ENCODE measurements around the gene PLXDC2. TPM values are rescaled to one million over a fixed set of nuclear protein-coding genes. Genes with fewer than 3 reads are reported as not detected.
"Not testable (repeated sequence)": the region's sequence is repeated elsewhere in the genome, so short reads cannot be mapped to it uniquely, and the experiment has no call there.

PLXDC2 gene
- total RNA-seq, 1 experiment from 2014 or later: not detected

DNA sequence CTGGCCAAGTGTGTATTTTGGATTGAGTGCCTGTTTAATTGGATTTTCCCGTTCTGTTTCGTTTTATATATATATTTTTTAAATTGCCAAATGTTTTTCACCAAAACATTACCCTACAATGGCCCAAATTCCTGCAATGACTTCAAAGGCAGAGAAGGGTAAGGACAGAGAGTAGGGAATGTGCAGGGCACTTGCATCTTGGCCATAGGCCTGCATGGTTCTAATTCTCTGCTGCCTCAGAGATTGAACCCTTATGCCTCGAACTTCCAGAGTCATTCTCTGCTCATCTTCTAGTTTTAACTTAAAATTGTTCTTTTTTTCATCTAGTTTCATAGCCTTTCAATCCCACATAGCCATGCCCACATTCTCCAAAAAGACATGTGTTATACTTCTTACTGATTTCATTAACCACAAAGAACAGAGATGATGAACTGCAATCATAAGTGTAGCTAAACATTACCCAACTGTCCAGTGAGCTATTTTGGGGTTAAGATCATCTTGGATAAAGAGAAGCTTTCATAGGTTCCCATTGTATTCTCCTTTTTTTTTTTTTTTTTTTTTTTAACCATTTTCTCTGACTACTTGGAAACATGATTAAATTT lies 177.6 kb downstream of the PLXDC2 start:
- Histone ChIP-seq H3K4me1 (ENCODE audit: insufficient read depth, low read length) (no peaks in the 10 kb centered on the region), H3K79me2 (ENCODE audit: low read length) (no peaks in the 10 kb centered on the region), H3K9me3 (ENCODE audit: low read length) (no peaks in the 10 kb centered on the region), H3K36me3 (ENCODE audit: low read depth, low read length) (no peaks in the 10 kb centered on the region), H3K27me3 (ENCODE audit: low read length) (no peaks in the 10 kb centered on the region), H4K20me1 (ENCODE audit: low read length) (no peaks in the 10 kb centered on the region), H3F3A (ENCODE audit: low read length, unreplicated experiment) (no peaks in the 10 kb centered on the region), H2AFZ (ENCODE audit: low read length) (no peak overlapping the region), H3K4me2 (ENCODE audit: low read length) (no peak overlapping the region), H3K9ac (ENCODE audit: low read length) (no peak overlapping the region), H3K27ac (ENCODE audit: low read length) (no peak overlapping the region), H3K4me3 (ENCODE audit: low read length) (no peak overlapping the region), H3K9me2 (replicated peaks; ENCODE audit: low read length) (no peaks in the 10 kb centered on the region)
- intact Hi-C loops (cut with micrococcal nuclease): no loop called here
- BruUV-seq (replicated peaks): no TSS peak
- DNase-seq (no peak), ATAC-seq (no peak)
- POLR2A ChIA-PET (ENCODE audit: unreplicated experiment): no interaction called here
- TF ChIP-seq EZH2 (IDR thresholded peaks at IDR 0.05; ENCODE audit: low read length, unreplicated experiment) (no peak), EZH2phosphoT487 (IDR thresholded peaks at IDR 0.05; ENCODE audit: borderline replicate concordance, low read length) (no peak)
- TF ChIP-seq, protein P1, sequence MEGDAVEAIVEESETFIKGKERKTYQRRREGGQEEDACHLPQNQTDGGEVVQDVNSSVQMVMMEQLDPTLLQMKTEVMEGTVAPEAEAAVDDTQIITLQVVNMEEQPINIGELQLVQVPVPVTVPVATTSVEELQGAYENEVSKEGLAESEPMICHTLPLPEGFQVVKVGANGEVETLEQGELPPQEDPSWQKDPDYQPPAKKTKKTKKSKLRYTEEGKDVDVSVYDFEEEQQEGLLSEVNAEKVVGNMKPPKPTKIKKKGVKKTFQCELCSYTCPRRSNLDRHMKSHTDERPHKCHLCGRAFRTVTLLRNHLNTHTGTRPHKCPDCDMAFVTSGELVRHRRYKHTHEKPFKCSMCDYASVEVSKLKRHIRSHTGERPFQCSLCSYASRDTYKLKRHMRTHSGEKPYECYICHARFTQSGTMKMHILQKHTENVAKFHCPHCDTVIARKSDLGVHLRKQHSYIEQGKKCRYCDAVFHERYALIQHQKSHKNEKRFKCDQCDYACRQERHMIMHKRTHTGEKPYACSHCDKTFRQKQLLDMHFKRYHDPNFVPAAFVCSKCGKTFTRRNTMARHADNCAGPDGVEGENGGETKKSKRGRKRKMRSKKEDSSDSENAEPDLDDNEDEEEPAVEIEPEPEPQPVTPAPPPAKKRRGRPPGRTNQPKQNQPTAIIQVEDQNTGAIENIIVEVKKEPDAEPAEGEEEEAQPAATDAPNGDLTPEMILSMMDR (conservative IDR thresholded peaks at IDR 0.05; ENCODE audit: low read depth, low read length): no peak
- CTCF ChIA-PET: no interaction called here

DNA sequence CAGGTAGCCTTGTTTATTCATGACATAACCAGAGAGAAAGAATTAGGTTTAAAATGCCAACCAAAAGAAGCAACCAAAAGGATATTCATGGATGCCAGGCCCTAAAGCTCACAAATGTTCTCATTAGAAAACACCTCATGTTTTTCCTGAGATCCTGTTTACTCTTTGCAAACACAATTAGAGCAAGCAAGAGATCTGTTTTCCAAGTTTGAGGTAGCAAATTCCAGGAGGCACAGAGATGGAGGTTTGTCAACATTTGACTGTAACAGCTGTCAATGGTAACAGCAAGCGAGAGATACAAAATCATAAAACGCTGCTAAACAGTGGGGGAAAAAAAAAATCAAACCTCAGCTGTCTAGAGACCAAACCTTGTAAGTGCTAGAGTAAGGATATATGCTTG lies 182.2 kb downstream of the PLXDC2 start:
- Histone ChIP-seq H3K9me2 (replicated peaks; ENCODE audit: low read length) (no peaks in the 10 kb centered on the region), H3K9ac (ENCODE audit: low read length) (no peak overlapping the region), H3K36me3 (ENCODE audit: low read depth, low read length) (no peaks in the 10 kb centered on the region), H4K20me1 (ENCODE audit: low read length) (no peaks in the 10 kb centered on the region), H3K4me3 (ENCODE audit: low read length) (no peak overlapping the region), H3F3A (ENCODE audit: low read length, unreplicated experiment) (no peaks in the 10 kb centered on the region), H3K79me2 (ENCODE audit: low read length) (no peaks in the 10 kb centered on the region), H2AFZ (ENCODE audit: low read length) (no peak overlapping the region), H3K27ac (ENCODE audit: low read length) (no peak overlapping the region), H3K4me2 (ENCODE audit: low read length) (no peak overlapping the region), H3K9me3 (ENCODE audit: low read length) (no peaks in the 10 kb centered on the region), H3K27me3 (ENCODE audit: low read length) (no peaks in the 10 kb centered on the region), H3K4me1 (ENCODE audit: insufficient read depth, low read length) (no peaks in the 10 kb centered on the region)
- no TSS peak for BruUV-seq (replicated peaks)
- TF ChIP-seq, protein P1 (conservative IDR thresholded peaks at IDR 0.05; ENCODE audit: low read depth, low read length): no peak
- TF ChIP-seq EZH2 (IDR thresholded peaks at IDR 0.05; ENCODE audit: low read length, unreplicated experiment): no peak
- TF ChIP-seq EZH2phosphoT487 (IDR thresholded peaks at IDR 0.05; ENCODE audit: borderline replicate concordance, low read length): no peak
- CTCF ChIA-PET: no interaction called here
- intact Hi-C loops (cut with micrococcal nuclease): no loop called here
- no peak for DNase-seq
- POLR2A ChIA-PET (ENCODE audit: unreplicated experiment): no interaction called here
- no peak for ATAC-seq

DNA sequence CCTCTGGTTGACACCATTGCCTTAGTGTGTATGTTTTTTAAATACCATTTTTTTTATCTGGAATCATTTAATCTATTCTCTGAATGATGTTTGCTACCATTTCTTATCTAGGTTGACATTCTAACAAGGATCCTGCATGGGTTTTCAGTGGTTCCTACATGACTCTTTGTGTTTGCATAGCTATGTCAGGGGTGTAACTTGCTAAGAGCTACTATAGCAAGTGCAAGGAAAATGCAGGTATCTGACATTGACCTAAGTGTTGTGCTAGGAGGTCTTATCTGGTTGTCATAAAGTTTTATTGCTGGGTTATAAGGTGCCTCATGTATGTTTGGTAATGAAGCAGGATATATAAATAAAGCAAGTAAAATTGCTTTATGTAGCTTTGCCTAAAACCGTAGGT lies 183.2 kb downstream of the PLXDC2 start:
- H3K4me3 ChIP-seq (ENCODE audit: low read length): no peak overlapping the region
- no peaks in the 10 kb centered on the region for H3F3A ChIP-seq (ENCODE audit: low read length, unreplicated experiment)
- ATAC-seq: no peak
- no TSS peak for BruUV-seq (replicated peaks)
- no peaks in the 10 kb centered on the region for H3K36me3 ChIP-seq (ENCODE audit: low read depth, low read length)
- intact Hi-C loops (cut with micrococcal nuclease): no loop called here
- CTCF ChIA-PET: no interaction called here
- no peaks in the 10 kb centered on the region for H3K9me3 ChIP-seq (ENCODE audit: low read length)
- no peaks in the 10 kb centered on the region for H3K27me3 ChIP-seq (ENCODE audit: low read length)
- H3K9ac ChIP-seq (ENCODE audit: low read length): no peak overlapping the region
- POLR2A ChIA-PET (ENCODE audit: unreplicated experiment): interaction anchor here (0.7 kb wide), 1 partner anchor 240 kb away, joined by 4 read pairs; no protein-coding TSS in a partner anchor
- no peak overlapping the region for H3K4me2 ChIP-seq (ENCODE audit: low read length)
- no peaks in the 10 kb centered on the region for H4K20me1 ChIP-seq (ENCODE audit: low read length)
- H3K79me2 ChIP-seq (ENCODE audit: low read length): no peaks in the 10 kb centered on the region
- H3K4me1 ChIP-seq (ENCODE audit: insufficient read depth, low read length): no peaks in the 10 kb centered on the region
- no peaks in the 10 kb centered on the region for H3K9me2 ChIP-seq (replicated peaks; ENCODE audit: low read length)
- no peak for DNase-seq
- H2AFZ ChIP-seq (ENCODE audit: low read length): no peak overlapping the region
- no peak overlapping the region for H3K27ac ChIP-seq (ENCODE audit: low read length)
- TF ChIP-seq EZH2 (IDR thresholded peaks at IDR 0.05; ENCODE audit: low read length, unreplicated experiment) (no peak), EZH2phosphoT487 (IDR thresholded peaks at IDR 0.05; ENCODE audit: borderline replicate concordance, low read length) (no peak)
- TF ChIP-seq, protein P1 (conservative IDR thresholded peaks at IDR 0.05; ENCODE audit: low read depth, low read length): no peak

DNA sequence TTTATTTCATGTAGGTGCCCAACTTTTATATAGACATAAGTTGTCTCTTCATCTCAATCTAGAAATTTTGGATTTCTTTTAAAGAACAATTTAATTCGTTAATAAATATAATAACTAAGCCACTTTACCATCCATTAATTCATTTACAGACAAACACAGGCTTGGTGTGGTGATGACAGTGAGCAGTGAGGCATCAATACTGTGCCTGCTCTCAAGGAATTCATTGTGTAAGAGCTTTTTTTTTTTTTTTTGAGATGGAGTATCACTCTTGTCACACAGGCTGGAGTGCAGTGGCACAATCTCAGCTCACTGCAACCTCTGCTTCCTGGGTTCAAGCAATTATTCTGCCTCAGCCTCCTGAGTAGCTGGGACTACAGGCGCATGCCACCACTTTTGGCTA lies 185.8 kb downstream of the PLXDC2 start:
- DNase-seq; H3K27me3 ChIP-seq (ENCODE audit: low read length); H3F3A ChIP-seq (ENCODE audit: low read length, unreplicated experiment); ATAC-seq; H3K4me2 ChIP-seq (ENCODE audit: low read length); H4K20me1 ChIP-seq (ENCODE audit: low read length); H3K79me2 ChIP-seq (ENCODE audit: low read length); H3K36me3 ChIP-seq (ENCODE audit: low read depth, low read length); CTCF ChIA-PET; H3K4me1 ChIP-seq (ENCODE audit: insufficient read depth, low read length); intact Hi-C loops (cut with micrococcal nuclease); BruUV-seq (replicated peaks); H3K4me3 ChIP-seq (ENCODE audit: low read length); H3K9me3 ChIP-seq (ENCODE audit: low read length); H3K9me2 ChIP-seq (replicated peaks; ENCODE audit: low read length); H3K9ac ChIP-seq (ENCODE audit: low read length); H3K27ac ChIP-seq (ENCODE audit: low read length); H2AFZ ChIP-seq (ENCODE audit: low read length); POLR2A ChIA-PET (ENCODE audit: unreplicated experiment): not testable (repeated sequence)
